Heart left ventricle (tissue), 16 donors: ENCODE measurements around the gene SYCP3. TPM values are rescaled to one million over a fixed set of nuclear protein-coding genes. Genes with fewer than 3 reads are reported as not detected.
A peak's percentile ranks its signal among the peaks of the same experiment; 100 is the strongest.
"Not testable (repeated sequence)": the region's sequence is repeated elsewhere in the genome, so short reads cannot be mapped to it uniquely, and the experiment has no call there.

ENCODE experiments used
- ATAC-seq, 4 donors: fragments of 200-7000 bp; cut with Tn5 transposase; one replicate each; pipeline ENCODE4 v1.9.1; 2020 to 2022; ENCODE audit warnings: moderate library complexity in 4 of 4, mild to moderate bottlenecking in 3 of 4, moderate number of reproducible peaks in 1 of 4
- DNase-seq, 5 donors: peaks; one replicate each; pipeline ENCODE4 v3.0.0-alpha.2; 2020
- H3K27ac ChIP-seq, 12 donors: fragments of 200-600 bp; sonication (generic) in 4 of 12; one replicate each; pipeline versions ENCODE4 v1.5.0 to v1.8.0; 2016 to 2022; ENCODE audit warnings: mild to moderate bottlenecking in 2 of 12
- H3K27me3 ChIP-seq, 9 donors: fragments of 200-600 bp; sonication (generic) in 2 of 9; one replicate each; pipeline versions ENCODE4 v1.5.1 to v1.8.0; 2016 to 2022; ENCODE audit warnings: mild to moderate bottlenecking in 3 of 9
- H3K36me3 ChIP-seq, 9 donors: fragments of 200-600 bp; sonication (generic) in 2 of 9; one replicate each; pipeline versions ENCODE4 v1.5.0 to v1.8.0; 2018 to 2022; ENCODE audit warnings: mild to moderate bottlenecking in 2 of 9
- H3K4me1 ChIP-seq, 12 donors: fragments of 200-600 bp; sonication (generic) in 4 of 12; one replicate each; pipeline versions ENCODE4 v1.5.0 to v1.8.0; 2016 to 2022; ENCODE audit warnings: mild to moderate bottlenecking in 3 of 12
- H3K4me3 ChIP-seq, 12 donors: fragments of 200-600 bp; sonication (generic) in 4 of 12; one replicate each; pipeline versions ENCODE4 v1.5.0 to v1.8.0; 2017 to 2022; ENCODE audit warnings: mild to moderate bottlenecking in 9 of 12, moderate library complexity in 4 of 12
- H3K9me3 ChIP-seq, 12 donors: fragments of 200-600 bp; sonication (generic) in 4 of 12; one replicate each; pipeline versions ENCODE4 v1.5.0 to v1.8.0; 2016 to 2022; ENCODE audit warnings: mild to moderate bottlenecking in 1 of 12
- CTCF ChIP-seq, 12 donors: fragments of 200-600 bp; sonication (generic) in 4 of 12; IDR thresholded peaks; one replicate each; pipeline versions ENCODE4 v1.5.0 to v1.8.0; 2018 to 2022; ENCODE audit warnings: antibody characterized with exemption in 12 of 12, mild to moderate bottlenecking in 5 of 12
- POLR2A ChIP-seq, 2 donors: fragments of 450-650 bp; IDR thresholded peaks; one replicate each; pipeline ENCODE4 v1.6.1; 2017; ENCODE audit warnings: antibody characterized with exemption in 2 of 2, mild to moderate bottlenecking in 2 of 2, moderate library complexity in 2 of 2
- WGBS, 4 donors: extraction: QIAGEN DNeasy Blood & Tissue Kit in 2 of 4; methylation state at CpG; one replicate each; pipeline versions ENCODE4 v1.1.5 to v1.1.7; 2013 to 2018; 5-methylcytosine and 5-hydroxymethylcytosine counted together
- intact Hi-C, 10 donors: fragments of 100-400 bp; cut with DNase I; formaldehyde crosslinking; loops; one replicate each; pipeline versions ENCODE4 v1.11.1 to v1.14.2; 2022
- polyA plus RNA-seq, 2 donors: library from polyadenylated mRNA; stranded (reverse); fragments of 200-250 nt; gene quantifications; one replicate each; pipeline ENCODE4 v1.2.3, GENCODE V29; 2013
- total RNA-seq, 9 donors: library from RNA; depleted of rRNA in 2 of 9; stranded (reverse); fragments of >200 nt in 2 of 9; fragmentation: NEBNext Ultra II Directional in 3 of 9; extraction: Animal tissue kit (Norgen Biotek cat#: 25700) in 3 of 9; gene quantifications; one replicate each; pipeline versions ENCODE4 v1.1.0 to v1.2.4, GENCODE V29; 2016 to 2023
- donor health status: ischemic (EF 13 %, LVEDD 7.1; RV severe dilation, severe dysfunction).
- donor health status: healthy with polysubstance abuse.
- donor health status: DM: no; HTN: yes; CAD: no.
- donor health status: DM: no; HTN: no; CAD: no.
- donor health status: ischemic (EF 25% LVEDD 6.9; RV normal size, moderate dysfunction).
- donor health status: ischemic (EF 25% LVEDD 5.7; RV mildly dilated, moderate dysfunction).
- donor health status: healthy.
- donor health status: DM: yes; HTN: yes; CAD: no.
- donor health status: ischemic (EF 35%, LVEDD 5.7; RV mildly dilated, moderate dysfunction).
- donor health status: nonischemic (EF 11% LVEDD 7.7; RV severe dilation, severe dysfunction).
- donor health status: DM: yes; HTN: yes; CAD: no.
- donor health status: PGD.
- donor health status: ischemic (EF 29% LVEDD 5.4; RV normal size, mild dysfunction).
- donor health status: nonischemic (EF 23%, LVEDD 6.1; RV moderate dilation, normal function).

The SYCP3 gene
- total and polyA plus RNA-seq, 11 donors: 0.04 TPM; not detected in 10

GRCh38 chr12:101690544-101691098, 48.6 kb downstream of the SYCP3 start:
- Histone ChIP-seq H3K27ac (no peak overlapping the region), H3K27me3 (no peaks in the 10 kb centered on the region)
- no peak for ATAC-seq

GRCh38 chr12:101686176-101686575, 53.1 kb downstream of the SYCP3 start:
- H3K36me3 ChIP-seq: no peaks in the 10 kb centered on the region
- no peak overlapping the region for H3K27ac ChIP-seq
- no peaks in the 10 kb centered on the region for H3K27me3 ChIP-seq
- TF ChIP-seq POLR2A (IDR thresholded peaks at IDR 0.05): no peak
- no peak for TF ChIP-seq CTCF (IDR thresholded peaks at IDR 0.05)
- H3K9me3 ChIP-seq: no peaks in the 10 kb centered on the region
- DNase-seq (peak in 4 of 5 donors; percentile 31 to 65 (median 46)), ATAC-seq (peak; percentile 84 to 91 (median 90))
- peaks cover 0 to 5% (median 0%) of the 10 kb centered on the region in 12 donors for H3K4me1 ChIP-seq
- 55 to 72% (median 63%) methylated on average over 1 of the region's 1 CpG for WGBS, 4 donors
- H3K4me3 ChIP-seq: no peak overlapping the region
- intact Hi-C loops: no loop called here

More at GRCh38 chr12:101690544-101691098, 48.6 kb downstream of the SYCP3 start:
- Histone ChIP-seq H3K4me1 (peaks cover 0 to 5% (median 0%) of the 10 kb centered on the region in 12 donors), H3K9me3 (peaks cover 0 to 7% (median 0%) of the 10 kb centered on the region in 12 donors), H3K4me3 (no peak overlapping the region), H3K36me3 (no peaks in the 10 kb centered on the region)
- intact Hi-C loops: loop anchor here in 1 of 10 donors (10.0 kb wide), 1 partner anchor 196 kb away; no protein-coding TSS in a partner anchor
- WGBS, 4 donors: 53 to 68% (median 67%) methylated on average over 3 of the region's 3 CpGs
- no peak for TF ChIP-seq CTCF (IDR thresholded peaks at IDR 0.05)
- TF ChIP-seq POLR2A (IDR thresholded peaks at IDR 0.05): no peak
- no peak for DNase-seq

GRCh38 chr12:101685092-101685491, 54.2 kb downstream of the SYCP3 start:
- intact Hi-C loops: no loop called here
- ATAC-seq (no peak), DNase-seq (no peak)
- peaks cover 0 to 12% (median 1%) of the 10 kb centered on the region in 12 donors for H3K4me1 ChIP-seq
- no peaks in the 10 kb centered on the region for H3K9me3 ChIP-seq
- TF ChIP-seq CTCF (IDR thresholded peaks at IDR 0.05) (no peak), POLR2A (IDR thresholded peaks at IDR 0.05) (no peak)
- H3K4me3 ChIP-seq: no peak overlapping the region
- H3K27ac ChIP-seq: no peak overlapping the region
- WGBS, 4 donors: 76 to 84% (median 81%) methylated on average over 1 of the region's 1 CpG
- no peaks in the 10 kb centered on the region for H3K36me3 ChIP-seq
- H3K27me3 ChIP-seq: no peaks in the 10 kb centered on the region

GRCh38 chr12:101681627-101682026, 57.6 kb downstream of the SYCP3 start:
- intact Hi-C loops: loop anchor here in 2 of 10 donors (2.0 kb wide), 1 partner anchor 15 kb away; the partner anchor contains the start of gene CHPT1 (in 2 of the 2)
- not testable (repeated sequence) for DNase-seq, H3K9me3 ChIP-seq, H3K27me3 ChIP-seq, H3K36me3 ChIP-seq, H3K4me3 ChIP-seq, H3K27ac ChIP-seq, ATAC-seq
- H3K4me1 ChIP-seq: peaks cover 0 to 15% (median 4%) of the 10 kb centered on the region in 12 donors
- WGBS, 4 donors: 44 to 70% (median 55%) methylated on average over 6 of the region's 6 CpGs
